NCI-H1417 (cell line): ENCODE results near the gene SENP2.
"Not testable (repeated sequence)": the region's sequence is repeated elsewhere in the genome, so short reads cannot be mapped to it uniquely, and the experiment has no call there.

Experiments
- DNase-seq, 3 experiments: peaks; one replicate each; lab custom pipeline; 2025; lab: John Stamatoyannopoulos, UW

Gene SENP2

DNA sequence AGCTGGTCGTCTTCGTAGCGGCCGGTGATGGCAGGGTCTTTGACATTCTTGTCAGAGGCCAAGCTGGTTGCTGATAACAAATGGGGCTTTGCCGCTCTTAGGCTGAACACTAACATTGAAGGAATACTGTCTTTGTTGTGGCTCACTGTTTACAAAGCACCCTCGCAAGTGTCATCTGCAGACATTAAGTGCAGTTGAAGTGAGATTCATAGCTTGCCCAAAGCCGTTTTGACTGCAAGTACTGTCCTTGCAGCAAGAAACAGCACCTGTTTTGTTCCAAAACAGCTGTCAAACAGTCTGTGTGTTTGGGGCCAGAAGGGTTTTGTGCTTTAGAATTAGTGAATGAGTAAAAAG is 568 bp downstream of the SENP2 start:
- peak in 1 of 3 experiments; percentile 81 for DNase-seq

DNA sequence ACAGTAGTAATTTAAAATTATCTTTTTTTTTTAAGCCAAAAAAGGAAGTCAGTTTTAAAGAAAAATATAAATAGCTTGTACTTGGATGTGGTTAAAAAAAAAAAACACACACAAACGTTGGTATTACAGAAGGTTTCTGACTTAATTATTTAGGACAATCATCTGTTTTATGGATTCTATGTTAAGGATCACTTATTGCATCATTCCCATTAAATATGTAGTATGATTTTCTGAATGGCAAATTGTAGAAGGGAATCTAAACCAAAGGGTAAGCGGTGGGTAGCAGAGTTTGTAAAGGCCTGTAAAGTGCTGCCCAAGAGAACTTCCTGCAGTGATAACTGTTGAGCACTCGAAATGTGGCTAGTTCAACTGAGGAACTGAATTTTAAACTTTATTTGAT is 8.0 kb downstream of the SENP2 start:
- no peak for DNase-seq

DNA sequence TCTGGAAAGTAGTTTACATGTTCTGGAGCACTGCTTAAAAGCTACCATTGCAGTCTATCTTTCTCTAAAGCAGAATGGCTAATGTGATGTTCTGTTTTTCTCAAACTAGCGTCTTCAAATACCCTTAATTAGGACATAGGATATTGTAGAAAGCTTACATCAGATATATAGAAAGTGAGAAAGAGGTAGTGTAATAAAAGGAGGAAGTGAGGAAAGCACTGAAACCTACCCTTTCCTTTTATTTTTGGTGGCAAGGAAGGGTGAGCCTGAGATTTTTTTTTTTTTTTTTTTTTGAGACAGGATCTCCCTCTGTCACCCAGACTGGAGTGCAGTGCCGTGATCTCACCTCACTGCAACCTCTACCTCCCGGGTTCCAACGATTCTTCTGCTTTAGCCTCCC is 9.4 kb downstream of the SENP2 start:
- no peak for DNase-seq

DNA sequence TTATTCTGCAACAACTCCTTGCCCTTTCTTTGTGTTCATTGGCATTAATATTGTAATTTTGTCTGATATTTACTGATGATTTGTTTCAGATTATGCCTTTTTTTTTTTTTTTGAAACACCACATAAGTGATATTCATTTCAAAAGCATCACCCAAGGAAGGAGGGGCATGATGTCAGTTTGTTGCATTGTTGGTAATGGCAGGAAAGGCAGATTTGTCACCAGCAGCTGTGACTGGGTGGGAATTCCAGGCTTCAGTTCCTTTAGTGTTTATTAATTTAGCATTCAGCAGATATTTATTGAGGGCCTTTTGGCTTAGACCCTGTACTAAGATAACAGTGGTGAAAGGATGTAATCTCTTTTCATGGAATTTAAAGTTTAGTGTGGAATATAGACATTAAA is 19.5 kb downstream of the SENP2 start:
- DNase-seq: no peak

DNA sequence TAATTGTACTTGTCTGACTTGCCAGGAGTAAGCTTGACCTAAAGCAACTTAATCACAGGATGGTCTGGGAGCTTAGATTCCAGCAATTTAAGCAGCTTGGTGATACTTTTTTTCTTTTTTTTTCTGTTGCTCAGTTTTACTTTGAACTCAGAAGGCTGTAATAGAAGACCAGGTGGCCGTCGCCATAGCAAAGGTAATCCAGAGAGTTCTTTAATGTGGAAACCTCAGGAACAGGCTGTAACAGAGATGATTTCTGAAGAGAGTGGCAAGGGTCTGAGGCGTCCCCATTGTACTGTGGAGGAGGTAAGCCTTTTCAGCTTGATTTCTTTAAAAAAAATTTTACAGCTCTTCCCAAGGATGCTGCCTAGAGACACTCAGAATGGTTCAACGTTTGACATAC is 20.1 kb downstream of the SENP2 start:
- no peak for DNase-seq

DNA sequence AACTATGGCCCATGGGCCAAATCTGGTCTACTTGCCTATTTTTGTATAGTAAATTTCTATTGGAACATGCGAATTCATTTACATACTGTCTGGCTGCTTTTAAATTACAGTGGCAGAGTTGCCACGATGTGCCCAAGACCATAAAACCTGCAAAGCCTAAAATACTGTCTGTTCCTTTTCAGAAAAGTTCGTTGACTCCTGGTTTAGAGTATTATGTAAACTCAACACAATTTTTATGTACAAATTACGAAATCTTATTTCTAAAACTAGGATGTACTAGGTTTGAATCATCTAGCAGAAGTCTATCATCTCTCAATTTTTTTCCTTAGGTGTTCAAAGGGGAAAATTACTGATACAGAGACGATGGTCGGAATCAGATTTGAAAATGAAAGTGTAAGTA is 26.9 kb downstream of the SENP2 start:
- DNase-seq: no peak

DNA sequence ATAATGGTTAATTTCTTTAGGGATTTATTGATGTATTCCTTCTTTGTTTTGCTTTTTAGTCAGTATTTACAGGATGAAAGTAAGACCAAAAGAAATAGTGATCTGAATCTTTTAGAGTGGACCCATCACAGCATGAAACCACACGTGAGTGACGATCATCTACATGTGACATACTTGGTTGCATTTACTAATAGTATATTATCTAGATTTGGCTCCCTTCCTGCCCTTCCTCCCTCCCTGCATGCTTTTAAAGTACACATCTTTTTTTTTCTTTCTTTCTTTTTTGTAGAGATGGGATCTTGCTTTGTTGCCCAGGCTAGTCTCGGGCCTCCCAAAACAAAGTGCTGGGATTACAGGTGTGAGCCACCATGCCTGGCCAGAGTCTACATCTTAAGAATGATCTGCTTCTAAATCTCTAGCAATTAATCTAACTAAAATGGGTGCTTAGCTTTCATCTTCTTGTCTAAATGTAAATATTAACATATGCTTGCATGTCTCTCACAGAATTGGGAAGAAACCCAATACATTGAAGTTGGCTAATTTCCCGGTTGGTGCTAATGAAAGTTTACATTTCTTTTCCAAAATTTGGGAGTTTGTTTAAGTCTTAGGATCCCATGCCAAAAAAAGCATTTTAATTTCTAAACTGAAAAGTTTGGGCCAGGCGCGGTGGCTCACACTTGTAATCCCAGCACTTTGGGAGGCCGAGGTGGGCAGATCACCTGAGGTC is 38.0 kb downstream of the SENP2 start:
- DNase-seq: no peak

DNA sequence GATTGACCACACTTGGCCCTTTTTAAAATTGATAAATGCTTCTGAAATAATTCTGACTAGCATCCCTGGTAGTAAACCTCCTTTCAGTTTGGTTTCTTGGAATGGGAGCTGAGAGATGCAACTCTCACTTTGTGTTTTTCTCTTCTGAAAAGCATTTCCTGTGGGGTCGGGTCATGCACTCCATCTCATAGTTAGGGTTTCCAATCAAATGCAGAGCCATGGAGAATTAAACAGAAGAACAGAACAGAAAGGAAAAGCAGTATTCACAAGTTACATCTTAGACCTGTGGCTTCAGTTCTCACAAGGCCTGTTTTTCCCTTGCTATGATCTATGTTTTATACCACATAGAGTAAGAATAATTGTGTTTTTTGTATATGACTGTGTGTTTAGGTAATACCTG is 39.7 kb downstream of the SENP2 start:
- DNase-seq: no peak

DNA sequence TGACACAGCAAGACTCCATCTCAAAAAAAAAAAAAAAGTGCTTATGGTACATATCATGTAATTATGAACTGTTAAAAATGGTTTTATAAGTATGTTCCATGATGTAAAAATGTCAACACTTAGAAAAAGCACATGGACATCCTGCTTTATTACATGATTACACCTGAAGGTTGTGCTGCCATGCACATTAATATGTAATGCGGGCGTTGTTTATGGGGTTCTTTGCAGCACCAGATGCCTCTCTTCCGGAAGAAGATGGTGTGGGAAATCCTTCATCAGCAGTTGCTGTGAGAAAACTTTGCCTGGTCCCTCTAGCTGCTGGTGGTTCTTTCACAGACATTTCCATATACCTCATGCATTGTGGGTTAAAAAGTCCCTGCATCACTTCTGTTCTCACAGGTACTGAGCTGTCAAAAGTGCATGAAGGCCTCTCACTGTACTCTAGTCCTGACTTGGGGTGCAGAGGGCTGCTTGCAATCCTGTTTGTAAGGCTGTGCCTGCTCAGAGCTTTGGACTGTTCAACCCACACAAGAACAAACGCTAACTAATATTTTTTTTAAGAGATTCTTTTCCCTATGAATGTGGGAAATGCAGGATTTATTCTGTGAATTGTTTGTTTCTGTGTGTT is 43.6 kb downstream of the SENP2 start:
- DNase-seq: no peak

DNA sequence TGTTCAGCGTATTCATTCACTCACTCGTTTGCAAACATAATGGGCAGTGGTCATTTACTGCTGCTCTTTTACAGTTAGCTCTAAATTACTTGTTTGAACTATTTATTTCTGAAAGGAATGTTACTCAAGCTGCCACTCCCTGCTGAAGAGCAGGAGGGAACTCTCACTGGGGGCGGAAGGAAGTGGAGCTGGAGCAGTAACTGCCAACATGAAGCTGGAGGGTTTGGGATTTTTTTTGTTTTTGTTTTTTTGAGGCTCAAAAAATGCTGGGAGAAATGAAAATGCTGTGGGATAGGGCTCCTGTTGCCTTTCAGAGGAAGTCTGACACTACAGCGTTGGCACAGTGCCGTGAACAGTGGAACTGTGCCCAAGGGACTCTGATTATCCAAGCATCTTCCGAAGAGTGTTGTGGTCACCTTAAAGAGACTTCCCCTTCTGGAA is 44.1 kb downstream of the SENP2 start:
- DNase-seq: peak in 2 of 3 experiments; percentile 19 to 32

DNA sequence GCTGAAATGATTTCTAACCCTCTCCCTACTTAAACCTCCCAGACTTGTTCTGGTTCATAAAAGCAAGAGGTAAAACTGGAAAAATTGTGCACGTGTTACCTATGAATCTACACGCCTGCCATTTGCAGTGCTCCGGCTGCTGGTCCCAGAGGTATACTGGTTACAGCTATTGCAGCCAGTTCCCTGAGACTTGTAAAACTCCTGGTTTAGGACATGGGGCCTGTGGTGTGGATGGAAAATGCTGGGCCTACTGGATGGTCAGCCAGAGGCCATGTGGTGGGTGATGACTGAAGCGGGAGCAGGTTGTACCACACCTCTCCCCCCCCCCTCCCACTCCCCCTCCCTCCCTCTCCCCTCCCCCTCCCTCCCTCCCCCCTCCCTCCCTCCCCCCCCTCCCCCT is 45.0 kb downstream of the SENP2 start:
- DNase-seq: no peak

DNA sequence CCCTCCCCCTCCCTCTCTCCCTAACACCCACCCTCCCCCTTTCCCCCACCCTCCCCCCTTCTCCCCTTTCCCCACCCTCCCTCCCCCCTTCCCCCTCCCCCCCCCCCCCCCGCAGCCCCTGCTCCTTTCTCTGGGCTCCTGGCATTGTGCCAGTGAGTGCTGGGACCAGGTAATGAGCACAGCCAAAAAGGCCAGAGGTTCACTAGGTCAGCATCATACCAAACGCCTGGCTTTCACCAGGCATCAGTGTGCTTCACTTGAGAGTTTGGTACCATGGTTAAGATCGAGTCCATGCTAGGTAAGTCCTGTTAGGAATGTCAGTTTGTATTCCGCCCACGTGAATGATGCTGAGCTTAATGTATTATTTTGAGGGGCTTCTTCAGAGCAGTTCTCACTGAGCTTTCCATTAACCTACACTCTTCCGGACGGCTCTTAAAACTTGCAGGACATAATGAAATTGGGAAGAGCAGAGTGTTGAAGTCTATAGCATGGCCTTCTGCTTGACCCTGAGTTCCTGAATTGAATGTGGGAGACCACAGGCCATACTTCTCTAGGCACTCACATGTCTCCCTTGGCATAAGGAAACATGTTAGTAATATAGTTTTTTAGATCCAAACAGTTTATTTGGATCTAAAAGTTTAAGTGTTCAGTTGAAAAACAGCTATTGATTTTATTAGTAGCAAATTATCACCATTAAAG is 45.6 kb downstream of the SENP2 start:
- DNase-seq: peak in 1 of 3 experiments; percentile 10

DNA sequence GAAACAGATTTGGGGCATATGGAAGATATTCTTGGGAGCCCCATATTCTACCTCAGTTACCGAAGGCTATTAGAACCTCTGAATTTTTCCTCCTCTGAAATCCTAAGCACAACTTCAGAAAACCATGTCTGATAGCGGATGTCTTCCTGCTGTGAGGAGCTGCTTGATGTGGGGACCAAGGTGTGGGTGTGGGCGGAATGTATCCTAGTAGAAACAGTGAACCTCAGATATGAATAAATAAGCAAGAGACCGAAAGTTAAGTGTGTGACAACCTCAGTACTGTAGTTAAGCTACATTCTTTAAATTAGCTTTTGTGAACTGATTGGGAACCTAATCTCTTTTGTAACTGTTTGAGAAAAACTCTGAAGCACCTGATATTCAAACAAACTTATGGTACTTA is 46.9 kb downstream of the SENP2 start:
- DNase-seq: no peak

DNA sequence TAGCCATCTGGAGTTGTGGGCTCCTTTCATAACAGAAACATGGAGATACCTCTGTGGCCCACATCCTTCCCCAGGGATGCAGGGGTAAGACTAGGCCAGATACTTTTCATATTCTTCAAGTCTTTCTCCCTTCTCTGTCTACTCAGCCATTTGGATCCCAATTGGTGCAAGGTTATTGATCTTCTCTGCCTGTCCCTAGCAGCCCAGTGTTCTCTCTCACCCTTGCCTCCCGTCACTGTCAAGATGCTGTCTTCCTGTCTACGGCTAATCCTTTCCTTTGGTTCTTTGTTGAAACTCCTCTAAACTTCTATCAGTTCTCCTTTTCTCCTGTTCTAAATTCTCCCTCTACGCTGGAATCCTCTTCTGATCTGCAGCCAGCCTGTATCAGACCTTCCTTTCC is 51.3 kb downstream of the SENP2 start:
- no peak for DNase-seq

DNA sequence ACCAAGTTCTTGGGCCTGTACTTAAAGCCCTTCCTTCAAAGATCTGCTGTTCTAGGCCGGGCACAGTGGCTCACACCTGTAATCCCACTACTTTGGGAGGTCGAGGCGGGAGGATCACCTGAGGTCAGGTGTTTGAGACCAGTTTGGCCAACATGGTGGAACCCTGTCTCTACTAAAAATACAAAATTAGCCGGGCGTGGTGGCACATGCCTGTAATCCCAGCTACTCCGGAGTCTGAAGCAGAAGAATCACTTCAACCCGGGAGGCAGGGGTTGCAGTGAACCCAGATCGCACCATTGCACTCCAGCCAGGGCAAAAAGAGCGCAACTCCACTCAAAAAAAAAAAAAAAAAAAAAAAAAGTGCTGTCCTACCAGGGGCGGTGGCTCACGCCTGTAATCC is 52.6 kb downstream of the SENP2 start:
- not testable (repeated sequence) for DNase-seq

DNA sequence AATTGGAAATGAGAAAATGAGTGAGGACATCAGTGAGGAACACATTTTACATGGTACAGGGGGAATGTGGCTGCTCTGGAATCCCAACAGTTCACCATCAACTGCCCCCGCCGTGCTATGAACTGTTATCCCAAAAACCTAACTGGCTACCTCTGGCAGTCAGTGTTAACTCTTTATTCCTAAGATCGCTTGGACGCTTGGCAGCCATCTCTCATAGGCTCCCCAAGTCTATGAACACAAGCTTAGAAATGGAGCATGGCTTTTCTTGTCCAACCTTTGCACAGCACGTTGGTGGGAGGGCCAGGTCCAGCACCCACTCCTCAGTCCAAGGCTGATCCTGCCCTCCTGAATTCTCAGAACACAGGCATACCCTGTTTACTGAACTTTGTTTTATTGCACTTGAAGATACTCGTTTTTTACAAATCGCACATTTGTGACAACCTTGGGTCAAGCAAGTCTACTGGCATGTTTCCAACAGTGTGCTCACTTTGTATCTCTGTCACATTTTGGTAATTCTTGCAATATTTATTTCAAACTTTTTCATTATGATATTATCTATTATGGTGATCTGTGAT is 53.6 kb downstream of the SENP2 start:
- DNase-seq: no peak

DNA sequence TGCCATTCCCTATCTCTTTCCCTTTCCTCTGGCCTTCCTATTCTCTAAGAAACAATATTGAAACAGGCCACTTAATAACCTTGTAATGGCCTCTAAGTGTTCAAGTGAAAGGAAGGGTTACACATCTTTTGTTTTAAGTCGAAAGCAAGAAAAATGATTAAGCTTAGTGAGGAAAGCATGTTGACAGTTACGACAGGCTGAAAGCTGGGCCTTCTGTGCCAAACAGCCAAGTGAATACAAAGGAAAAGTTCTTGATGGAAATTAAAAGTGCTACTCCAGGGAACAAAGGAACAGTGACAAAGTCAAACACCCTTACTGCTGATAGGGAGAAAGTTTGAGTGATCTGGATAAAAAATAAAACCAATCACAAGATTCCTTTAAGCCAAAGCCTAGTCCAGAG is 54.2 kb downstream of the SENP2 start:
- DNase-seq: no peak

DNA sequence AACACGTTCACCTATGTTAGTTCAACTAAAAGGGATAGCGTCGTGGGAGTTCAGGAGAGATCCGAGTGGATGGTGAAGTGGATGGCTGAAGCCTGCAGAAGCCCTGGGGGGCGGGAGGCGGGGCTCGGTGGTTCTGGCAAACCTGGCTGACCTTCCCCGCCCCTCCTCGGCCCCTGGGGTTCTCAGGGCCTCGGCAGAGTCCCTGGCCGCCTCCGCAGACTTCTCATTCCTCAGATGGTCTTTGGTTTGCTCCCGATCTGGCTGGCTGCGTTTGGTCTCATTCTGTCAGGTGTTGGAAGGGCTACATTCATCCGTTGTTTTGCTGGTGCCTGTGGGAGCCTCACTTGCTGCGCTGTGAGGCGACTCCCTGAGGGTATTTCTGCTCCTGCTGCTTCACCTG is 59.1 kb downstream of the SENP2 start:
- DNase-seq: peak in 2 of 3 experiments; percentile 76 to 80

DNA sequence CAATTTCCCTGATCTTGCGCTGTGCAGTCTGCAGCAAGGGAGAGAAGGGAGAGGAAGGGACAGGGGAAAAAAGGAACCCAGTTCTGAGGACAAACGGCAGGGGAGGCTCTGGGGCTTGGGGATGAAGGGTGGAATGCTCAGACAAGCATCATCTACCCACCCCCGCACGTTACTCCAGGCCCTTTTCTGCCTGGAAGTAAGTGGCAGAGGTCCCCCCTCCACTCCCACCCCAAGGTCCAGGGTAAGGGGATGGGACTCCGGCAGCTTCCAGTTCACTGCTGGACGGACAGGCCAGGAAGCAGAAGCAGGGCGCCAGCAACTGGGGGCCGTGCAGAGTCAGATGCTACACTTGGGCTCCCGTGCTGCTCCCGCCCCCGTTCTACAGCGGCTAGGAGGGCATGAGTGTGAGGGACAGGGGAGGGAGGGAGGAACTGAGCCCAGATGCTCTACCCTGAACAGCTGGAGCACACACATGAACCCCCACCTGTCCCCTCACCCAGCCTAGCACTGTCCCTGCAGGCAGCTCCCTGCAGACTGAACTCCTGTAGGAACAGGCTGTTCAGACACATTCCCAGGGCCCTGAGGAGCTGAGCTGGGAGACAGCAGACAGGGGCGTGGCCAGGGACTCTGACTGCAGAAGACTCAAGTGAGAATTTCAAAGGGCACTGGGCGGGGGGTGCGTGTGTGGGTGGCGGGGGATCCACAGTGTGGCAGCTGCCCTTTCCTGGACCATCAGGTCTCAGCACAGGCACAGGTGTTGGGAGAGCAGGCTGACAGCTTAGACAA is 59.7 kb downstream of the SENP2 start:
- DNase-seq: peak in 2 of 3 experiments; percentile 70 to 82

DNA sequence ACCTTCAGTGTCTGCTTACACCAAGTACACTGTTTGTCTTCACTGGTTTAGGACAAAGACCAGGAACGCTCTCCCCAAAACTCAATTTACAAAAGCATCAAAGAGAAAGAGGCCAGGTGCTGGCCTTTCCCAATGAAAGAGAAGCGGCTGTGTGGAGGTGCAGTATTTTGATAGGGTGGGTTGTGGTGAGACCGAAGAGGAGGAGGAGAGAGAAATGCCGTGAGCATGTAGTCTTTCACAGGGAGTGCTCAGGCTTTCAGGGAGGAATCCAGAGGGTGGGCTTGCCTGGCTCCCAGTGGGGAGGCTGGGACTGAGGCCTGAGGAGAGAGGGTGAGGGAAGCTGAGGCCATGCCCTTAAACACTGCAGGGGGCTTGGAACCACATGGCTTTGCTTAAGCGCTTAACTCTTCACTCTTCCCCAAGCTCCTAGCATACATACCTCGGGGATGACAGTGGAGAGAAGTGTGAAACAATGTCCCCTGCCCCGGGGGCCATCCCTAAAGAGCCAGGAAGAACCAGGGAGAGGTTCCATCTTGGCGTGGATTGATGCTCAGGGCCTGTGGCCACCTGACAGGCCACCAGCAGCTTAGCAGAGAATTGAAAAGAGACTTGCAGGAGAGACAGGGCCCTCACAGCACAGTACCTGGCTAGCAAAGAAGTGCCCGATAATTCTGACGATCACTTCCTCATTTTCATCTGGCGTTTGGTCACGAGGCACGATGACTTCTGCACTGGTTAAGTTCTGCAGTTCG is 60.5 kb downstream of the SENP2 start:
- peak in 1 of 3 experiments; percentile 46 for DNase-seq

DNA sequence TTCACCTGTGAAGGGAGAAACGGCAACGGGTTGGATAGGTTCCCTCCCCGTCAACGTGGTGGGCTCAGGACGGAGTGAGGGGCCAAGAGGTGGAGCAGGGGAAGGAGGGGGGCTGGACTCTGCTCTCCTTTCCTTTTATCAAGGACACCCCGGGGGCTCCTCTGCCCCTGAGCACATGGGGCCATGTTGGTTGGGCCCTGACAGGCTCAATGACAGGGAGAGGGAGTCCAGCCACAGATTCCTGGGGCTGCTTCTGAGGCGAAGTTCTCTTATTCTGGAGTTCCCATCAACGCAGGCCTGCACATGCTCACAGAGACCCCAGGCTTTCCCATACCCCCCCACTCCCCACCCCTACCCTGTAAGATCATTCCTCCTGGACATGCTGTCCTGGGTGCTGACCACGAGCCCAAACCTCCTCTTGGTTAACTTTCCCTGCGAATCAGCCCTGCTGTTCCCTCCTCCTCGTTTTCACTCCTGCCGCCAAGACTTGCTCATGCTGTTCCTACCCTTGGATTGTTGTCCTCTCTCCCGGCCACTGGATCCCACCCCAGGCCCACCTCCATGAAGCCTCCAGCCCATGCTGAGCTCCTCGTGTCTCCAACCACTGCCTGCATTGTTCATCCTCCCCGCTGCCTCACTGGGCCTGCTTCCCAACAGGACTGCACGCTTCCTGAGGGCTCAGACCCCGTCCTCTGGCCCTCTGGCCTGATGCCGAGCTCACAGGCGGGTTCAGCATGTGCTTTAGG is 61.2 kb downstream of the SENP2 start:
- no peak for DNase-seq
